ENCODE data around the gene SBF2.

The SBF2 gene

GRCh38 chr11:9974375-9974774 lies 319.6 kb downstream of the SBF2 start:
- TF ChIP-seq CTCF (IDR thresholded peaks at IDR 0.05; ENCODE audit: low read depth, low read length), result no peak
- H3K4me3 ChIP-seq (ENCODE audit: low read depth, low read length), result no peak overlapping the region

GRCh38 chr11:9973921-9974320 lies 320.1 kb downstream of the SBF2 start:
- TF ChIP-seq CTCF (IDR thresholded peaks at IDR 0.05; ENCODE audit: low read depth, low read length), result no peak
- no peak overlapping the region for H3K4me3 ChIP-seq (ENCODE audit: low read depth, low read length)

GRCh38 chr11:9972989-9973388 lies 321.0 kb downstream of the SBF2 start:
- no peak overlapping the region for H3K4me3 ChIP-seq (ENCODE audit: low read depth, low read length)
- TF ChIP-seq CTCF (IDR thresholded peaks at IDR 0.05; ENCODE audit: low read depth, low read length), result peak; percentile 52

GRCh38 chr11:9971894-9972293 lies 322.1 kb downstream of the SBF2 start:
- TF ChIP-seq CTCF (IDR thresholded peaks at IDR 0.05; ENCODE audit: low read depth, low read length), result no peak
- H3K4me3 ChIP-seq (ENCODE audit: low read depth, low read length), result no peak overlapping the region

DNA sequence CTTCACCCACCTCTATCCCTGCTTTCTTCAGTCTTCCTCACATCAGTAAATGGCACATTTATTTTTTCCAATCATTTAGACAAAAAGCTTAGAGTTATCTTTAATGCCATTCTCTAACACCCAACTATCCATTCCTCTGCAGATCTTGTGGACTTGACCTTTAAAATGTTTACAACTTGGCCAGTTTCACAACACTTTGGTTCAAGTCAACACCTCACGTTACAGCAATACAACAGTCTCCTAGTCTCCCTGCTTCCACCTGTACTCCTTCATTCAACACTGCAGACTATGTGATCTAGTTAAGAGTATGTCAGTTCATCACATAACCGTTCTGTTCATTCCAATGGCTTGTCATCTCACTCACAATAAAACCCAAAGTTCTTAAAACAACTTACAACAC lies 325.0 kb downstream of the SBF2 start:
- H3K4me3 ChIP-seq (ENCODE audit: low read depth, low read length), result no peak overlapping the region
- no peak for TF ChIP-seq CTCF (IDR thresholded peaks at IDR 0.05; ENCODE audit: low read depth, low read length)

GRCh38 chr11:9962722-9963121 lies 331.3 kb downstream of the SBF2 start:
- no peak for TF ChIP-seq CTCF (IDR thresholded peaks at IDR 0.05; ENCODE audit: low read depth, low read length)
- no peak overlapping the region for H3K4me3 ChIP-seq (ENCODE audit: low read depth, low read length)

- no peak for TF ChIP-seq CTCF (IDR thresholded peaks at IDR 0.05; ENCODE audit: low read depth, low read length)
- no peak overlapping the region for H3K4me3 ChIP-seq (ENCODE audit: low read depth, low read length)
Observed at GRCh38 chr11:9957072-9957471, 336.9 kb downstream of the SBF2 start.

Data from WI38 (cell line).